SK-N-DZ (cell line): ENCODE data around the gene OPCML.

Experiments
- DNase-seq: peaks from one replicate; pipeline ENCODE4 v3.0.0-alpha.2; 2015; ENCODE audit warnings: low spot score

OPCML gene

GRCh38 chr11:132578580-132578979 is 953.7 kb downstream of the OPCML start:
- DNase-seq = no peak

GRCh38 chr11:132576706-132577105 is 955.6 kb downstream of the OPCML start:
- no peak for DNase-seq

GRCh38 chr11:132564091-132564885 is 968.0 kb downstream of the OPCML start:
- no peak for DNase-seq

GRCh38 chr11:132563050-132563449 is 969.3 kb downstream of the OPCML start:
- DNase-seq = no peak

GRCh38 chr11:132561937-132562336 is 970.4 kb downstream of the OPCML start:
- DNase-seq = no peak

GRCh38 chr11:132559331-132560036 is 972.8 kb downstream of the OPCML start:
- DNase-seq = no peak

GRCh38 chr11:132556316-132556715 is 976.0 kb downstream of the OPCML start:
- no peak for DNase-seq

GRCh38 chr11:132555617-132556016 is 976.7 kb downstream of the OPCML start:
- DNase-seq = no peak

GRCh38 chr11:132551016-132551415 is 981.3 kb downstream of the OPCML start:
- DNase-seq = no peak

GRCh38 chr11:132549561-132549960 is 982.7 kb downstream of the OPCML start:
- peak; percentile 44 for DNase-seq

- no peak for DNase-seq
Measured at GRCh38 chr11:132549001-132549400, 983.3 kb downstream of the OPCML start.

GRCh38 chr11:132544007-132544406 is 988.3 kb downstream of the OPCML start:
- DNase-seq = no peak

- no peak for DNase-seq
Measured at GRCh38 chr11:132541794-132542193, 990.5 kb downstream of the OPCML start.

GRCh38 chr11:132540581-132540980 is 991.7 kb downstream of the OPCML start:
- DNase-seq = no peak

- DNase-seq = no peak
Measured at GRCh38 chr11:132539590-132540368, 992.5 kb downstream of the OPCML start.

- DNase-seq = no peak
Measured at GRCh38 chr11:132538642-132539041, 993.7 kb downstream of the OPCML start.

- no peak for DNase-seq
Measured at GRCh38 chr11:132535830-132536229, 996.5 kb downstream of the OPCML start.

- DNase-seq = no peak
Measured at GRCh38 chr11:132531921-132532320, 1000.4 kb downstream of the OPCML start.

GRCh38 chr11:132528181-132528580 is 1004.1 kb downstream of the OPCML start:
- no peak for DNase-seq

- no peak for DNase-seq
Measured at GRCh38 chr11:132523929-132524328, 1008.4 kb downstream of the OPCML start.

GRCh38 chr11:132520199-132520598 is 1012.1 kb downstream of the OPCML start:
- no peak for DNase-seq

GRCh38 chr11:132519241-132519815 is 1013.0 kb downstream of the OPCML start:
- DNase-seq = no peak
